ENCODE data around the gene ZNF438.
"Not testable (repeated sequence)": the region's sequence is repeated elsewhere in the genome, so short reads cannot be mapped to it uniquely, and the experiment has no call there.

Gene ZNF438

GRCh38 chr10:31041011-31041410 is 9.3 kb upstream of the ZNF438 start:
- FAIRE-seq = no peak

- not testable (repeated sequence) for FAIRE-seq
Measured at GRCh38 chr10:31039006-31039405, 7.3 kb upstream of the ZNF438 start.

DNA sequence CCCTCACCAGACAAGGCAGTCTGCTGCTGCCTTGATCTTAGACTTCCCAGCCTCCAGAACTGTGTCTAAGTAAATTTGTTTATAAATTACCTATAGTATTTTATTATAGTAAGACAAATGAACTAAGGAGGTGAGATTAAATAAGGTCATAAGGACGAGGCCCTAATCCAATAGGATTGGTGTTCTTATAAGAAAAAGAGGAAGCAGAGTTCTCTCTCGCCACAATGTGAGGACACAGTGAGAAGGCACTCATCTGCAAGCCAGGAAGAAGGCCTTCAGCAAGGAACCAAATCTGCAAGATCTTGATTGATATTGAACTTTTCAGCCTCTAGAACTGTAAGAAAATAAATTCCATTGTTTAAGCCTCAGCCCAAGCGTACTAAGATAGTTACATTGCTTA is 6.1 kb upstream of the ZNF438 start:
- FAIRE-seq = no peak

- FAIRE-seq = no peak
Measured at GRCh38 chr10:31036209-31036608, 4.5 kb upstream of the ZNF438 start.

- FAIRE-seq = no peak
Measured at GRCh38 chr10:31035266-31035798, 3.7 kb upstream of the ZNF438 start.

DNA sequence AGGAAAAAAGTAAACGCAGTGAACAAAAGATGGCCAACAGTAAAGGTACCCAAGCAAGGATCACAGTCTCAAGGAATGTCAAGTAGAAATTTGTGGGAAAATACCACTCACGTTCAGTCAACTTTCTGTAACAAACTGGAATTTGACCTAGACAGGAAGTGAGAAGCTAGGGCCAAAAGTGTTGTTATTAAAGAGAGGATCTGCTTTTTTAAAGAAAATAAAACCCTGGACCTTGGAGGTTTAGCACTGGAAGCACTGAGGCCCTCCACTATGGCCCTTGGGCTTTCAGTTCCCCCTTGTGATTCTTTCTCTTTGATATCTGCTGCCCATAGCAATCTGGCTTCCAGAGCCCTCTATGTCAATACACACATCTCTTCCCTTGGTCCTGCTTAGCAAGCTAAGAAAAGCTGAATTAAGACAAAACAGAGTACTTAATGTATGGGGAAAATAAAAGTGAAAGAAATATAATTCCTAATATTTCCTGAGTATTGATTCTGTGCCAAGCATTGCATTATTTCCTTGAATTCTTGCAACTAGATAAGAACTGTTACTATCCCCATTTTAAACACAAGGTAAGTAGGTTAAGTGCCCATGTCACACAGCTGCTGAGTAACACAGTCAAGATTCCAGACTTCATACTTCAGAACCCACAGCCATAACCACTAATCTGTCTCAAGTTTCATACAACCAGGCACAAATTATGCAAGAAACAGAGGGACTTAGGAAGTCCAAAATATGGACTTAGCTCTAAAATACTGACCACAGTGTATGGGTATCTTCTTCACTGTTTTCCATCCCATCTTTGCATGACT is 2.6 kb upstream of the ZNF438 start:
- FAIRE-seq = no peak

DNA sequence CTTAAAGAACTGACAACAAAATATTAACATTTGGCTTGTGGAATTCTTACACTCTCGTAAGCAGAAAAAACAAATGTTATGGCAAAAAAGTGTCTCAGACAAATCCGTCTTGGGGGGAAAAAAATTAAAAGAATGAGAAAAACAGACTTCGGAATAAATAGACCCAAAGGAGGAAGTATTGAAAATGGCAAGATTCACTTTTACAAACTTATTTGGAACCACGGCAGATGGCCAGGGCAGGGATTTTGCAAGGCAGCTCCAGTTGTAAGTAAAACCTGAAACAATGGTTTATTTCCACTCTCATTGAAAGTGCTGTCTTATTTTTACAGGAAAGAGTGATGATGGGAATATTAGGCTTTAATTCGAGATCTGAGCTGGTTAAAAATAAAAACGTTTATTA is 1.5 kb upstream of the ZNF438 start:
- no peak for FAIRE-seq

- no peak for FAIRE-seq
Measured at GRCh38 chr10:31032258-31033132, 830 bp upstream of the ZNF438 start.

- no peak for FAIRE-seq
Measured at GRCh38 chr10:31031205-31031557, 484 bp downstream of the ZNF438 start.

- no peak for FAIRE-seq
Measured at GRCh38 chr10:31030800-31031199, 865 bp downstream of the ZNF438 start.

GRCh38 chr10:31030260-31030659 is 1.4 kb downstream of the ZNF438 start:
- FAIRE-seq = no peak

DNA sequence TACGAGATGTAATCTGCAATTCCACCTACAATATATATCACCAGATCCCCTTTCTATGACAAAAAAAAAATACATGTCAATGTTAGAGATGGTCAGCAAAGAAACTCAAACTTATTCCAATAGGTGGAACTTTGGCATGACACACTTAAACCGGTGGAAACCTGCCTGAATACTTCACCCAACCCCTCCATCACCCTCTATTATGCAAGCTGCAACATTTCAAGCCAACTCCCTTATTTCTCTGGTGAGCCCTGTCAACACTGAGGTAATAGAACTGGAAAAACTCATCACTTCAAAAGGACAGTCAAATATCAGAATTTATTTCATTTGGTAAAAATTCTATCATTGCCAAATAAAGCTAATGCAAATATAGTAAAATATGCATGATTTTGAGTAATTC is 3.6 kb downstream of the ZNF438 start:
- FAIRE-seq = no peak

GRCh38 chr10:31026279-31026678 is 5.4 kb downstream of the ZNF438 start:
- not testable (repeated sequence) for FAIRE-seq

DNA sequence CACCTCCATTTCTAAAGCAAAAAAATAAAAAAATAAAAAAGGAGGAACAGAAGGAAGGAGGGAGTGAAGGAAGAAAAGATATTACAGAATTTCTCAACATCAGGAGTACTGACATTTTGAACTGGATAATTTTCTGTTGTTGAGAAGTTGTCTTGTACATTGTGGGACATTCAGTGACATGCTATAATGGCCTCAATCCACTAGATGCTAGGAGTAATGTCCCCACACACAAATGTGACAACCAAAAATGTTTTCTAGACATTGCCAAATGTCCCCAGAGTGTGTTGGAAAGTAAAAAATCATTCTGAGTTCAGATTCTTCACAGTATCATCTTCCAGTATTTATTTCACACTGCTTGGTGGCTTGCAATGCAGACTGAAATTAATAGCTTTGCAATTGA is 6.5 kb downstream of the ZNF438 start:
- no peak for FAIRE-seq

GRCh38 chr10:31023558-31023957 is 8.1 kb downstream of the ZNF438 start:
- no peak for FAIRE-seq

DNA sequence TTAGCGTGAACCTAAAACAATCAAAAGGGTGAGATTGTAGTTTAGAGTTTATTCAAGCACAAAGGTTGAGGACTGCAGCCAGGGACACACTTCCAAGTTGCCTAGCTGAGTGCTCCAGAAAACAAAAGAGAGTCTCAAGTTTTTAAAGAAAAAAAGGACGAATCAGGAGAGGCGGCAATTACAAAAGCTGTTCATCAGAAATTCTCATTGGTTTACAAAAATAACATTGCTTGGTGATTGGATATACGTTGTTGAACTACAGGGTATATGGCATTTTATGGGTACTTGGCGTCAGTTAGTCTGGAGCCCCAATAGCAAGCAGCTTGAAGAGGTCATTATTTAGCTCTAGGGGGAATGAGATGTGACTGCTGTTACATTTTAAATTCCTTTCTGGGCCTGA is 11.5 kb downstream of the ZNF438 start:
- no peak for FAIRE-seq

DNA sequence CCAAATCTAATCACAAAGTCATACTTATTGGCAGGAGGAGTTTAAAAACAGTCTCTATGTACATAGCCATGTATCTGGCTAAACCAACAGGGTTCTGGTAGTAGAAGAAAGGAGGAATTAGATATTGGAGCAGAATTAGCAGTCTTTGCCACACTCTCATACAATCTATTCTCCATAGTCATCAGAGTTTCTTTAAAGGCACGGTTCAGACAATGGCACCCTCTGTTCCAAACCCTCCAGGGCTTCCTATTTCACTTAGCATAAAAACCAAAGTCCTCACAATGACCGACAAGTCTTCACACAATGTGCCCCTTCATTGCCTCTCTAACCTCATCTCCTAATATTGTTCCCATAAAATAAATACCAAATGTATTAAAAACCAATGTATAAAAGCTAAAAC is 12.7 kb downstream of the ZNF438 start:
- no peak for FAIRE-seq

- no peak for FAIRE-seq
Measured at GRCh38 chr10:31018356-31018750, 13.3 kb downstream of the ZNF438 start.

GRCh38 chr10:31017534-31018355 is 13.9 kb downstream of the ZNF438 start:
- FAIRE-seq = no peak

DNA sequence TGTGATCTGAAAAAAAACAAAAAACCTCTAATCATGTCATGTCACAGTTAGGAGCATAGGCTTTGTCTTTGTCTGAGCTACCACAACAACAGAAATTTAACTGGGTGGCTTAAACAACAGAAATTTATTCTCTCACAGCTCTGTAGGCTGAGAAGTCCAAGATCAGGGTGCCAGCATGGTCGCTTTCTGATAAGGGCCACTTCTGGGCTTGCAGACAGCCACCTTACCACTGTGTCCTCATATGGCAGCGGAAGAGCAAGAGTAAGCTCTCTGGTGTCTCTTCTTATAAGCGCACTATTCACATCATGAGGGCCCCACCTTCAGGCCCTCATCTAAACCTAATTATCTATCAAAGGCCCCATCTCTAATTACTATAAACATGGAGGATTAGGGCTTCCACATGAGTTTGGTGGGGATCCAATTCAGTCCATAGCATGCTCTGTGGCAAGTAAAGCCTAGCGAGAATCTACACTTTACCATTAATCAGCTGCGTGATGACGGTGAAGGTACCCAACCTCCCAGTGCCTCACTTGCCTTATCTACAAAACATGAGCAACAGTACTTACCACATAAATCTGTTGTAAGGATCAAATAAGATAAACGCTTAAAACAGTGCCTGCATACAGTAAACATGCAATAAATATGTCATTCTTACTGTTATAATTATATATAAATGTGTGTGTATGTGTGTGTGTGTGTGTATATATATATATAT is 17.3 kb downstream of the ZNF438 start:
- no peak for FAIRE-seq

DNA sequence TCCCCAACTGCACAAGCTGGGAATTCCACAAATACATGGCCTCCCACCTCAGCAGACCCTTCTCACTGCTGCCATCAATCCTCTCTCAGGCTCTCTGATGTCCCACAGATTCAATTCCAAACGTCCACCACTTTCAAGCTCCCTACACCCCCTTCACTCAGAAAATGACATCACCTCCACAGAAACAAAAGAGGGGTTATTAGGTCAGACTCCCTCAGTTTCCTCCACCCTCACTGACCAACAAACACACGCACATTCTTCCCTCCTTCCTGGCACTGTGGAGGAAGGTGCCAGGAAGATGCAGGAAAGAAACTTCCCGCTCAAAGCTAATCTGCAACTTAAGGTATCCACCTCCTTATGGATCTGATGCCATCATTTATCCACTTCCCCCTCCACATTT is 18.3 kb downstream of the ZNF438 start:
- no peak for FAIRE-seq

GRCh38 chr10:31011665-31012022 is 20.0 kb downstream of the ZNF438 start:
- no peak for FAIRE-seq
